ENCODE results near the gene DSCAM. TPM values are rescaled to one million over a fixed set of nuclear protein-coding genes. Genes with fewer than 3 reads are reported as not detected.

Gene DSCAM
- total RNA-seq, 2 experiments from 2014 or later, result not detected

DNA sequence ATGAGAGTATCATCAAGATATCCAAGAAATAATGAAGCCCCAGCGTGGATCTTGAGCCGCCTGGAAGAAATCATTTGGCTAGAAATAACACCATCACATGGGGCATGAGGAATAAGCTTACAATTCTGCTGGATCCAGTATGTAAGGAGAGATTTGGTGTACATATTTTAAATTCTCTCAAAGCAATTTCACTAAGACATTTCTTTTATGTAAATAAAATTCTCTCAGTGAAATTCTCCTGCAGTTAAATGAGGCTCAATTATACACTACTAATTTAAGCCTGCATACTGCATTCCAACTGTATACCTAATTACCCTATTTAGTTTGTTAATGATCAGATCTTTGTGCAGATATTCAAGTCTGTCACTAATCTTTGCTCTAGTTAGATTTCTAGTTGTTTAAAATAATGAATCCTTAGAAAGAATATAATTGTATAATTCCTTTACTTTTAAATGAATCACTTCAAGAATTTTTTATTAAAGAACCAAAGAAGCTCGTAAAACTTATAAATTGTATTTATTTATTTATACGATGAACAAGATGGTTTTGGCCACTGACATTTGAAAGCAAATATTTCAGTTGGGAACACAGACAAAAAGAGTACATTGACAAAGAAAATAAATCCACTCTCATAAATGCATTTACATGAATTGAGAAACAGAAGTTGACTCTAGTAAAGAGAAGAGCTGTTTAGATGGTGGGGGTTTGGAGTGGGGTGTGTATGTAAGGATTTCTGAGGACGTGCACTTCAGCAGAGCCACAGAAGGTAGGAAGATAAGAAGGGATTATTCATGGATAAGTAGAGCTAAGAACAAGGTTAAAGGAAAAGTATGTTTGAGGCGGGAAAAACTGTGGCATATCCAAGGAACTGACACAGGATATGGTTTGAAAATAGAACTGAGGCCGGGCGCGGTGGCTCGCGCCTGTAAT lies 466.8 kb downstream of the DSCAM start:
- POLR2A ChIA-PET, result no interaction called here
- no peaks in the 10 kb centered on the region for H3K27me3 Mint-ChIP-seq
- intact Hi-C loops (cut with micrococcal nuclease), result loop anchor here (10.0 kb wide), 1 partner anchor 235 kb away; no protein-coding TSS in a partner anchor

DNA sequence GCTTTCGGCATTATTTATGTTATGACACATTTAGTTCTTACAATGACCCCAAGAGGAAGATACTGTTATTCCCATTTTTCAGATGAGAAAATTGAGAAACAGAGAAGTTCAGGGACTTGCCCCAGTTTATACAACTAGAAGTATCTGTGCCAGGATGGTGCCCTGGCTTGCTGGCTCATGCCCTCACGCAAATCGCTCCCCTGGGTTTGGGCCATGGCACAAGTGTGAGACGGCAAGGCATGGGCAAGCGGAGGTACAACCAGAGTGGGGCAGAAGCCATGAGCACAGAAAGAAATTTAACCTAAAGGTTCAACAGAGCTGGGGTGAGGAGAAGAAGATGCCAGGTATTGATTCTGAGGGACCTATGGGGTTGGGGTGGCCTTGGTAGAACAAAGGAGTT lies 469.8 kb downstream of the DSCAM start:
- intact Hi-C loops (cut with micrococcal nuclease), result no loop called here
- Mint-ChIP-seq H3K27me3 (no peaks in the 10 kb centered on the region), H3K4me1 (ENCODE audit: low read depth) (no peaks in the 10 kb centered on the region), H3K36me3 (no peaks in the 10 kb centered on the region), H3K27ac (no peak overlapping the region), H3K9me3 (peaks cover 3% of the 10 kb centered on the region), H3K4me3 (no peak overlapping the region)
- ChIA-PET CTCF (interaction anchor here (0.9 kb wide), 1 partner anchor 8 kb away, joined by 4 read pairs; no protein-coding TSS in a partner anchor), POLR2A (no interaction called here)
- DNase-seq, result no peak

More for the DNA sequence above, 466.8 kb downstream of the DSCAM start:
- DNase-seq, result no peak
- Mint-ChIP-seq H3K4me3 (no peak overlapping the region), H3K4me1 (ENCODE audit: low read depth) (no peaks in the 10 kb centered on the region), H3K27ac (no peak overlapping the region), H3K9me3 (peaks cover 6% of the 10 kb centered on the region), H3K36me3 (no peaks in the 10 kb centered on the region)
- CTCF ChIA-PET, result no interaction called here

DNA sequence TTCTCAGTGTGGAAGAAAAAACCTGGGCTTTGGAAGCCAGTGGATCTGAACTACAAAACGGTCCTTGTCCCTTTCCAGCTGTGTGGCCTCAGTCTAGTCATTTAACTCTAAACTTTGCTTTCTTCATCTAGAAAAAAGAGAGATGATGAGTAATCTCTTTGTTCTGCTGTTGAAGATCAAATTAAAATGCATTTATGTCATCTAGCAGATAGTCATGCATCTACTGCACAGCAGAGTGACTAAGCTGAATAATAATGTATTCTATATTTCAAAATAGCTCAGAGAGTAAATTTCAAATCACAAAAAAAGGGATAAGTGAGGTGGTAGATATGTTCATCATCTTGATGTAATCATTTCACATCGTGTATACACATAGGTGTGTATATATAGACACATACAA lies 473.2 kb downstream of the DSCAM start:
- CTCF ChIA-PET, result interaction anchor here (0.9 kb wide), 1 partner anchor 12 kb away, joined by 3 read pairs; no protein-coding TSS in a partner anchor
- no peak overlapping the region for H3K4me3 Mint-ChIP-seq
- H3K4me1 Mint-ChIP-seq (ENCODE audit: low read depth), result no peaks in the 10 kb centered on the region
- H3K36me3 Mint-ChIP-seq, result no peaks in the 10 kb centered on the region
- no peaks in the 10 kb centered on the region for H3K27me3 Mint-ChIP-seq
- DNase-seq, result no peak
- no peaks in the 10 kb centered on the region for H3K9me3 Mint-ChIP-seq
- intact Hi-C loops (cut with micrococcal nuclease), result no loop called here
- POLR2A ChIA-PET, result no interaction called here
- H3K27ac Mint-ChIP-seq, result no peak overlapping the region

GRCh38 chr21:40372506-40372905 lies 474.5 kb downstream of the DSCAM start:
- ChIA-PET CTCF (no interaction called here), POLR2A (no interaction called here)
- H3K27ac Mint-ChIP-seq, result no peak overlapping the region
- no peak for DNase-seq
- no peak overlapping the region for H3K4me3 Mint-ChIP-seq
- no peaks in the 10 kb centered on the region for H3K4me1 Mint-ChIP-seq (ENCODE audit: low read depth)
- no peaks in the 10 kb centered on the region for H3K36me3 Mint-ChIP-seq
- intact Hi-C loops (cut with micrococcal nuclease), result no loop called here
- no peaks in the 10 kb centered on the region for H3K9me3 Mint-ChIP-seq
- H3K27me3 Mint-ChIP-seq, result no peaks in the 10 kb centered on the region

GRCh38 chr21:40371329-40371728 lies 475.6 kb downstream of the DSCAM start:
- Mint-ChIP-seq H3K9me3 (no peaks in the 10 kb centered on the region), H3K4me1 (ENCODE audit: low read depth) (no peaks in the 10 kb centered on the region), H3K4me3 (no peak overlapping the region), H3K27ac (no peak overlapping the region), H3K27me3 (no peaks in the 10 kb centered on the region), H3K36me3 (no peaks in the 10 kb centered on the region)
- intact Hi-C loops (cut with micrococcal nuclease), result no loop called here
- POLR2A ChIA-PET, result no interaction called here
- CTCF ChIA-PET, result no interaction called here
- no peak for DNase-seq

- ChIA-PET POLR2A (no interaction called here), CTCF (no interaction called here)
- Mint-ChIP-seq H3K36me3 (no peaks in the 10 kb centered on the region), H3K27me3 (no peaks in the 10 kb centered on the region), H3K4me1 (ENCODE audit: low read depth) (no peaks in the 10 kb centered on the region), H3K27ac (no peak overlapping the region), H3K4me3 (no peak overlapping the region), H3K9me3 (peaks cover 5% of the 10 kb centered on the region)
- DNase-seq, result no peak
- intact Hi-C loops (cut with micrococcal nuclease), result no loop called here
Measured at GRCh38 chr21:40356644-40357043, 490.3 kb downstream of the DSCAM start.

DNA sequence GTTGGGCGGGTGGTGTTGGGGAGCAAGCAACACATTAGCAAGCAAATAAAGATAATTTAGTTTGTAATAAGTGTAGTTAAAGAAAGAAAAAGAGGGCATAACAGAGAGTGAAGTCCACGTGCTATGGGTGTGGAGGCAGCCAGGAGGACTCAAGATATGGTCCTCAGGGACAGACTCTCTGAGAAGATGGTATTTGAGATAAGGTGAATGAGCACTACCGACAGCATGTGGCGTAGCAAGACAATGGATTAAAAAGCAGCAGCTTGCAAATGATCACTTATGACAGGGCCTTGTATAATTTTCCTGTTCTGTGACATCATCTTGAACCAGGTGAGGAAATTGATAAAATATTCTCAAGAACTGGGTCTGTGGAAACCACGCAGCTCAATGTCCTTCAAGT lies 491.9 kb downstream of the DSCAM start:
- Mint-ChIP-seq H3K4me1 (ENCODE audit: low read depth) (no peaks in the 10 kb centered on the region), H3K36me3 (no peaks in the 10 kb centered on the region), H3K9me3 (peaks cover 3% of the 10 kb centered on the region), H3K27ac (no peak overlapping the region), H3K4me3 (no peak overlapping the region), H3K27me3 (no peaks in the 10 kb centered on the region)
- ChIA-PET POLR2A (interaction anchor here (0.5 kb wide), 1 partner anchor 16 kb away, joined by 3 read pairs; no protein-coding TSS in a partner anchor), CTCF (interaction anchor here (0.5 kb wide), 1 partner anchor 14 kb away, joined by 3 read pairs; no protein-coding TSS in a partner anchor)
- intact Hi-C loops (cut with micrococcal nuclease), result no loop called here
- DNase-seq, result no peak

DNA sequence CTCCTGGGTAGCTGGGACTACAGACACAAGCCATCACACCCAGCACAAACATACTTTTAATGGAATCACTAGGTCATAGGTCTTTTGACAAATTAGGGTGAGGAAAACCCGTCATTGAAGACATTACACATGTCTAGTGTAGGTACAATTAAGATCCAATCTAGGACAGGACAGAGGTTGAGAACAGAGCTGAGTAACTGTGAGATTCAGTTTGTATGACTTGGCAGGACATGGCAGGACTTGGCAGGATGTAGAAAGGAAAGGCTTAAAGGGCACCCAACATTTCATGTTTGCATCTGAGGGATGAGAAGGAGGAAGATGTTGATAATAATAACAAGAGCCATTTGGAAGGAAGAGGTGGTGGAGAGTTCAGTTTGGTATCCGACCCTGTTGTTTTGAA lies 496.0 kb downstream of the DSCAM start:
- no peaks in the 10 kb centered on the region for H3K36me3 Mint-ChIP-seq
- peaks cover 2% of the 10 kb centered on the region for H3K9me3 Mint-ChIP-seq
- H3K27me3 Mint-ChIP-seq, result no peaks in the 10 kb centered on the region
- ChIA-PET CTCF (no interaction called here), POLR2A (no interaction called here)
- H3K27ac Mint-ChIP-seq, result no peak overlapping the region
- DNase-seq, result no peak
- intact Hi-C loops (cut with micrococcal nuclease), result no loop called here
- H3K4me3 Mint-ChIP-seq, result no peak overlapping the region
- H3K4me1 Mint-ChIP-seq (ENCODE audit: low read depth), result no peaks in the 10 kb centered on the region

DNA sequence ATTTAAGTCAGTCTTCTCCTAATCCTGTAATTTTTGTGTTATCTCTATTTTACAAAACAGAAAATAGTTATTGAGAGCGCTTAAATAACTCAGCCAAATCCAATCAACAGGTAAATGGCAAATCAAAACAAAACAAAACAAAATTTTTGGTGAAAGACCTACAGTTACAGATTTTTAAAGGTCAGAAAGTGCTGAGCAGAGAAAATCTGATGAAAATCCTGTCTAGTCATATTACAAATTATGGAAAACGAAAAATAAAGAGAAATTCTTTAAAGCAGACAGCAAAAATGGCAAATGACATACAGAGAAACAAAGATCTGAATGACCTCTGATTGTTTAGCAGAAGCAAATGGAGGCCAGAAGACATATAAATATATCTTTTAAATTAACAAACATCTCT lies 497.4 kb downstream of the DSCAM start:
- DNase-seq, result no peak
- intact Hi-C loops (cut with micrococcal nuclease), result no loop called here
- ChIA-PET POLR2A (no interaction called here), CTCF (no interaction called here)
- Mint-ChIP-seq H3K27ac (no peak overlapping the region), H3K9me3 (peaks cover 5% of the 10 kb centered on the region), H3K4me3 (no peak overlapping the region), H3K27me3 (no peaks in the 10 kb centered on the region), H3K36me3 (no peaks in the 10 kb centered on the region), H3K4me1 (ENCODE audit: low read depth) (no peaks in the 10 kb centered on the region)

DNA sequence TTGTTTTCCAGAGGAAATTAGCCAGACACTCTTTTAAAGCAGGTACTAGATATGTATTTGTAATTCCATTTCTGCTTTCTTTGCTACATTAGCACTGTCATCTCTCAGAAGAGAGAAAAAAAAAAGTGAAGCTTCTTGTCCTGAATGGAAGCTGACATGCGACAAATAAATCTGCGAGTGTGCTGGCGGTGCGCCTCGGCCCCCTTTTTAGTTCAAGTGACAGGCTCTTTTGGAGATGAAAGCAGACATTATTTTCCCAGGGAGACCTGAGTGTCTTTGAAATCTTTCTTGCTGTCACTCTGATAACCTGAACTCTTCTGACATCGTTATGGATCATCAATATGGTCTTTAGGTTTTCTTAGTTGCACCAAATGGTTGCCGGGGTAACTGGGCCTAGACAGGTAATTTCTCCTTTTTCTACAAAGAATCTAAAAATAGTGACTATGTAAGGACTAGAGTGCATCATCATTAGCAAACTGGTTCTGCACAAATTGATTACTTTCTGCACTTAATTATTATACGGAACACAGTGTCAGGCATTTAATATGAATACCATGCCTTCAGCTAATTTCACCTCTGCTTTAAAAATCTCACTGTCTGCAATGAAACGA lies 501.1 kb downstream of the DSCAM start:
- Mint-ChIP-seq H3K27me3 (no peaks in the 10 kb centered on the region), H3K4me1 (ENCODE audit: low read depth) (no peaks in the 10 kb centered on the region)
- CTCF ChIA-PET, result no interaction called here

DNA sequence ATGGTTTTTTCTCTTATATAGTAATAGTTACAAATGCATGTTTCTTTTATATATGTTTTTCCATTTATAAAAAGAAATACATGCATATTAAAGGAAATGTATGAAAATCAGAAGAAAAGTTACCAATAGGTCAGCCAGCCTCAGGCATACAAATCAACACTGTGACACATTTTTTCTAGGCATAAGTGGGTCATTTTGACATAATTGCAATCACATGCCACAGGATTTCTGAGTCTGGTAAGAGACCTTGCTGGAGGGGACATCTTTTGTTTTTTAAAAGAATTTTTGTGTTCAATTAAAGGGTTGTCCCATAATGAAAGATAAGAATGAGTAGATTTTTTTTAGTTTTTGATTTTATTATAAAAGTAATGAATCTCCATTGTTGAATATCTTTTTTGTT lies 506.6 kb downstream of the DSCAM start:
- no peak overlapping the region for H3K4me3 Mint-ChIP-seq
- H3K9me3 Mint-ChIP-seq, result peaks cover 5% of the 10 kb centered on the region
- intact Hi-C loops (cut with micrococcal nuclease), result no loop called here
- ChIA-PET CTCF (interaction anchor here (0.7 kb wide), 1 partner anchor 15 kb away, joined by 3 read pairs; no protein-coding TSS in a partner anchor), POLR2A (interaction anchor here (0.6 kb wide), 1 partner anchor 84 kb away, joined by 3 read pairs; no protein-coding TSS in a partner anchor)
- H3K27ac Mint-ChIP-seq, result no peak overlapping the region
- no peaks in the 10 kb centered on the region for H3K27me3 Mint-ChIP-seq
- no peaks in the 10 kb centered on the region for H3K36me3 Mint-ChIP-seq
- no peak for DNase-seq
- H3K4me1 Mint-ChIP-seq (ENCODE audit: low read depth), result no peaks in the 10 kb centered on the region

More for the DNA sequence above, 501.1 kb downstream of the DSCAM start:
- Mint-ChIP-seq H3K4me3 (no peak overlapping the region), H3K36me3 (no peaks in the 10 kb centered on the region), H3K27ac (no peak overlapping the region), H3K9me3 (peaks cover 5% of the 10 kb centered on the region)
- POLR2A ChIA-PET, result no interaction called here
- DNase-seq, result no peak
- intact Hi-C loops (cut with micrococcal nuclease), result no loop called here

DNA sequence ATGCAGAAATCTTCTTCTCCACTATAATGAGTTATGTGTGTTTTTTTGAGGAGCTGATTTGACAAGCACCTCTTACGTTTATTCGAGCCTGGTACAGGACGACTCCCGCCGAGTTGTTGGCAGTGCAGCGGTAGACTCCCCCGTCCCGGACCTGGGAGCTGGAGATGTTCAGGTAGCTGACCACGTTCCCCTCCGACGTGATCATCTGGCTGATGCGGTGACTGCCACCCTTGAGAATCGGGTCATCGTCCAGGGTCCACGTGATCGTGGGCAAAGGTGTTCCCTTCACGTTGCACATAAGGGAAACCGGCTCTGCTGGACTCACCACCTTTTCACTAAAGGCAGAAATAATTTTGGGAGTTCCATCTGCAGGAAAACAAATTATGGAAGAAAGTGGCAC lies 507.9 kb downstream of the DSCAM start:
- no peak for DNase-seq
- POLR2A ChIA-PET, result no interaction called here
- Mint-ChIP-seq H3K27ac (no peak overlapping the region), H3K4me1 (ENCODE audit: low read depth) (no peaks in the 10 kb centered on the region), H3K36me3 (no peaks in the 10 kb centered on the region), H3K27me3 (no peaks in the 10 kb centered on the region), H3K9me3 (peaks cover 6% of the 10 kb centered on the region), H3K4me3 (no peak overlapping the region)
- intact Hi-C loops (cut with micrococcal nuclease), result no loop called here
- CTCF ChIA-PET, result no interaction called here

Measured in activated CD4-positive, alpha-beta memory T cell treated with anti-CD3 and anti-CD28 coated beads for 36 hours (primary cell).